IPS-15b (cell line): ENCODE measurements around the gene NHSL2.

ENCODE experiments used
- H3K27me3 ChIP-seq: one replicate; pipeline ENCODE4 v1.6.1; 2013; ENCODE audit warnings: low read length; ENCODE audit not compliant: control insufficient read depth, insufficient read depth
- H3K36me3 ChIP-seq: one replicate; pipeline ENCODE4 v1.6.1; 2013; ENCODE audit warnings: low read length; ENCODE audit not compliant: control insufficient read depth, insufficient read depth
- H3K4me1 ChIP-seq: one replicate; pipeline ENCODE4 v1.6.1; 2013; ENCODE audit warnings: mild to moderate bottlenecking, low read length; ENCODE audit not compliant: control insufficient read depth, insufficient read depth
- H3K4me3 ChIP-seq: one replicate; pipeline ENCODE4 v1.5.1; 2013; ENCODE audit warnings: low read depth, low read length
- H3K9ac ChIP-seq: one replicate; pipeline ENCODE4 v1.6.1; 2013; ENCODE audit warnings: low read depth, mild to moderate bottlenecking, low read length
- H3K9me3 ChIP-seq: one replicate; pipeline ENCODE4 v1.6.1; 2013; ENCODE audit warnings: mild to moderate bottlenecking, low read length; ENCODE audit not compliant: control insufficient read depth, insufficient read depth

NHSL2 gene

DNA sequence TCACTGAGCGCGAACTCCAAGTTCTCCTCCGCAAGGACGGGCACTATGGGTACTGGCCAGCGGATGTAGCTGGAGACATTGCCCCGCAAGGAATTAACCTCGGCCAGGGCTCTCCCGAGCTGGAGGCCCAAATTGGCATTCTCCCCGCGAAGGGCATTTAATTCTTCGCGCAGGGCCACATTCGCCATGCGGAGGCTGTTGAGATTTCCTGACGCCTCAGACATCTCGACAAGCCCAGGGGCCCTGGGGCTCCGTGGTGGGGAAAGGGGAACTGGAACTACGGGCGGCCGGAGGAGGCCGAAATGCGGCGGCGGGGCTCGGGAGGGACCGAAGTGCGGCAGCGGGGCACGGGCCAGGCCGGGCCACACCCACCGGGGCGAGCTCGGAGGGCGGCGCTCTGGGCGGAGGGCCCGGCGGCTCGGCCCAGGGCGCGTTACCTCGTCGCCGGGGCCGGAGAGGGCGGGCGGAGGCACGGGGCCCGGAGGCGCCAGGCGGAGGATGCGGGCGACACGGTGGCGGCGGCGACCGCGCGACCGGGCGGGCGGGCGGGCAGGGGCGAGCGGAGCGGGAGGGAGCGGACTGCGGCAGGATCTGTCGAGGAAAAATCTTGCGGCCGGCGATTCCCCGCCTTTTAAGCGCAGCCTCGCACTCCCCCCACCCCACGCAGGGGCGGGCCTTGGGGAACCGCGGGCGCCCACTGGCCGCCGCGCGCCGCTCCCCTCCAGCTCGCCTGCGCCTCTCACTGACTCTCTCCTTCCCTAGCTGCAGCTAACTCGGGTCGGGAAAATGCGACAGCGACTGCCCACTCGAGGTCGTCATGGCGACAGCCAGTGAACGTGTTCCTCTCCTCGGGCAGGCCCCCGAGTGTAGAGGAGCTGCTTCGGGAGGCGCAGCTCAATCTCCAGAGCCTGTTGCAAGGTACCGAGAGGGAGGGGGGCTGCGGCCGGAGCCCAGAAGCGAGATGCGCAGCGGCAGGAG lies 221.0 kb downstream of the NHSL2 start, which contains the start of gene RTL5:
RTL5 (minus strand) TSS at position 599 of the 978 bp plus-strand sequence.
- Histone ChIP-seq H3K36me3 (no peaks in the 10 kb centered on the region), H3K27me3 (peaks cover 60% of the 10 kb centered on the region), H3K4me3 (peak within 1 kb of the TSS; percentile 43), H3K4me1 (peaks cover 4% of the 10 kb centered on the region), H3K9ac (no peak within 1 kb of the TSS), H3K9me3 (peaks cover 4% of the 10 kb centered on the region)

DNA sequence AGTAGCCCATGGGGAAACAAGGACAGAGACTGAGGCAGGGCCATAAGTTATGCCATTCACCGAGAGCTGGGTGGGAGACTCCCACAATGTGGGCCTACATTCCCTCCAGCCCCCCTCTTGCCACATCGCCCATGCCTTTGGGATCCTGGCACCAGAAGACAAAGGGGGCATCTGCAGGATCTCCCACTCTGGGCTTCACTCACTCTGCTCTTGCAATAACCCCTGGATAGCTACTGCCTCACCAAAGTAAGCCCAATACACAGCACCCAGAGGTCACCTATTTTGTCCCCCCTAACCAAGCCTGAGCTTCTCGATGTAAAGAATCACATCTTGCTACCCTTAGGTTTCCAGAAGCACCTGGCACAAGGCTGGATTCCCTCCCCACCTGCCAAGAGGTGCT lies 221.8 kb downstream of the NHSL2 start:
- Histone ChIP-seq H3K36me3 (no peaks in the 10 kb centered on the region), H3K9ac (no peak overlapping the region), H3K4me1 (peaks cover 4% of the 10 kb centered on the region), H3K4me3 (peak overlapping the region; percentile 32), H3K27me3 (peaks cover 53% of the 10 kb centered on the region), H3K9me3 (peaks cover 2% of the 10 kb centered on the region)

DNA sequence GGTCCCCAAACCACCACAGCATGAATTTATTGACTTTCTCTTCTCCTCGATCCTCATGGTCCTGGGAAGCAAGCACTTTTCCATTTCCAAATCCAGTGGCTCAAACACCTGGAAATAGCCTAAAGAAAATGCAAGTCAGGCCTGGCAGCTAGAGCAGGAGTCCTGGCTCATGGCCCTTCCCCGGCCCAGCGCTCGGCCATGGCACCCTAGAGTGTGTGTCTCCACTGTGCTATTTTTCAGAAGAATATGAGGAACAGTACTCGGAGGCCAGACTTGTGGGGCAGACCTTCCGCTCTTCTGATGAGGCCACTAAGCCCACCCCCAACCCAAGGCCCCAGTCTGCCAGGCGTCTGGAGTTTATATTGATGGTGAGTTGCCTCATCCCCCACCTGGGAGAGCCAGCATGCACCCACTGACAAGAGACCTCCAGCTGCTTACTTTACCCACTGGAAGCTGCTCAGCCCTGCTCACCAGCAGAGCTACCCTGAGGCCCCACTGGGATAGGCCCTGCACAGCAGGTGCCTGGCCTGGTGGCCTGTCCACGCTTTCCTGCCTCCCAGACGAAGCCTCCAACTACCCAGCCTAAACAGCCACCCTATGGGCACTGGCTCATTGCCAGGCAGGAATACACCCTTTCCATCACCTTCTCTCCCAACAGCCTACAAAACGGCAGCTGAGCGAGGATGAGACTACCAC lies 223.4 kb downstream of the NHSL2 start:
- H3K9me3 ChIP-seq = peaks cover 6% of the 10 kb centered on the region
- H3K27me3 ChIP-seq = peaks cover 39% of the 10 kb centered on the region
- H3K4me1 ChIP-seq = peaks cover 2% of the 10 kb centered on the region
- H3K36me3 ChIP-seq = no peaks in the 10 kb centered on the region
- no peak overlapping the region for H3K4me3 ChIP-seq
- H3K9ac ChIP-seq = no peak overlapping the region

DNA sequence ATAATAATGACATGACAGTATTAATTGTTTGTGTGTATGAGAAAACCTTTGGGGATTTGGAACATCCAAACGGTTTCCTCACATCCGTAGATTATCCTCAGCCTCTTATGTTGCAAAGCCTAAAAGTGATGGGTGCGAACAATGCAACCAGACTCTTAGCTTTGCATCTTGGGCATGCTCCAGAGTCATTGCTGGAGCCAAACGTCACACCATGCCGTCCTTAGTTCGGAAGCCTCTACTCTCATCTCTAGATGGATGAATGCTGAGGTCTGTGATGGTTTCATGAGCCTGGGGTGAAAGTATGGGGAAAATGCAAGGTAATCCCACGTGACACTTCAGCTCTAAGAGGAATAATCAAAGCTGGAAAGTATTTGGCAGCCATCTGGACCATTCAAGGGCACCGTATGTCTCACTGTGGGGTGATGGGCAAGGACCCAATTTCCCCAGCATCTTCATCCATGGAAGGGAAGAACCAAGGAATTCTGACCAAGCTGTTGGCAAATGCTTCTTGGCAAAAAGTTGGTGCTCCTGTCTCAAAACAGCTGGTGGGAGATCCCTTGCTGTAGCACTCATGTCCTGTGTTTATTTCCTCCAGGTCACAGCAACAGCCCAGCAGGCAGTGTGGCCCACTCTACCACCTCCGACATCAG lies 227.3 kb downstream of the NHSL2 start:
- no peak overlapping the region for H3K9ac ChIP-seq
- H3K4me1 ChIP-seq = no peaks in the 10 kb centered on the region
- H3K36me3 ChIP-seq = peaks cover 3% of the 10 kb centered on the region
- H3K27me3 ChIP-seq = peaks cover 8% of the 10 kb centered on the region
- no peak overlapping the region for H3K4me3 ChIP-seq
- peaks cover 4% of the 10 kb centered on the region for H3K9me3 ChIP-seq

DNA sequence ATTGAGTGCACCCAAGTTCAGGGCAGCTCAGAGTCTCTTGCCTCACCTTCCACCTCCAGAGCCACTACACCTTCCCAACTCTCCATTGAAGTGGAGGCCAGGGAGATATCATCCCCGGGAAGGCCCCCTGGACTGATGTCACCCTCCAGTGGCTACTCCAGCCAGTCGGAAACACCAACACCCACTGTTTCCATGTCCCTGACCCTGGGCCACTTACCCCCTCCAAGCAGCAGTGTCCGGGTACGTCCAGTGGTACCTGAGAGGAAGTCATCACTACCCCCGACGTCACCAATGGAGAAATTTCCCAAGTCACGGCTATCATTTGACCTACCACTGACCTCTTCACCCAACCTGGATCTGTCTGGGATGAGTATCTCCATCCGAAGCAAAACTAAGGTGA lies 228.9 kb downstream of the NHSL2 start:
- no peaks in the 10 kb centered on the region for H3K27me3 ChIP-seq
- H3K9me3 ChIP-seq = peaks cover 4% of the 10 kb centered on the region
- H3K9ac ChIP-seq = no peak overlapping the region
- H3K4me1 ChIP-seq = no peaks in the 10 kb centered on the region
- H3K36me3 ChIP-seq = peaks cover 5% of the 10 kb centered on the region
- H3K4me3 ChIP-seq = no peak overlapping the region

DNA sequence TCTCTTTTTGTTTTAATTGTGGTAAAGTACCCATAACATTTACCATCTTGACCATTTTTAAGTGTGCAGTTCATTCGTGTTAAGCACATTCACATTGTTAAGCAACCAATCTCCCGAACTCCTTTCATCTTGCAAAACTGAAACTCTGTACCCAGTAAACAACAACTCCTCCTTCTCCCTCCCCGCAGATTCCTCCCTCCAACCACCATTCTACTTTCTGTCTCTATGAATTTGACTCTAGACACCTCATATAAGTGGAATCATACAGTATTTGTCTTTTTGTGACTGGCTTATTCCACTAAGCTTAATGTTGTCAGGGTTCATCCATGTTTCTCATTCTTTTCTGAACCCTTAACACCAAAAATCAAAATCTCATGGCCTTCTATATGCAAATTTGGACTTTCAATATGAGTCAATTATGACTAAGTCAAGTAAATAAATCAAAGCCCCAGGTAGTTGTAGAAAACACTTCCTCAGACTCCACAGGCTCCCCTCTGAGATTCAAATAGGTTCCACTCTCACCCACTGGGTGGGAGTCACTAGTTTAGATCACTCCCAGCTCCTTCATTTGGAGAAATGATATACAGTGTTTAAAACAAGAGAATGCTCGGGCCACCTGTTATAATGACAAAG lies 230.8 kb downstream of the NHSL2 start:
- H3K36me3 ChIP-seq = peaks cover 5% of the 10 kb centered on the region
- no peak overlapping the region for H3K9ac ChIP-seq
- H3K27me3 ChIP-seq = no peaks in the 10 kb centered on the region
- peaks cover 6% of the 10 kb centered on the region for H3K9me3 ChIP-seq
- no peaks in the 10 kb centered on the region for H3K4me1 ChIP-seq
- no peak overlapping the region for H3K4me3 ChIP-seq

DNA sequence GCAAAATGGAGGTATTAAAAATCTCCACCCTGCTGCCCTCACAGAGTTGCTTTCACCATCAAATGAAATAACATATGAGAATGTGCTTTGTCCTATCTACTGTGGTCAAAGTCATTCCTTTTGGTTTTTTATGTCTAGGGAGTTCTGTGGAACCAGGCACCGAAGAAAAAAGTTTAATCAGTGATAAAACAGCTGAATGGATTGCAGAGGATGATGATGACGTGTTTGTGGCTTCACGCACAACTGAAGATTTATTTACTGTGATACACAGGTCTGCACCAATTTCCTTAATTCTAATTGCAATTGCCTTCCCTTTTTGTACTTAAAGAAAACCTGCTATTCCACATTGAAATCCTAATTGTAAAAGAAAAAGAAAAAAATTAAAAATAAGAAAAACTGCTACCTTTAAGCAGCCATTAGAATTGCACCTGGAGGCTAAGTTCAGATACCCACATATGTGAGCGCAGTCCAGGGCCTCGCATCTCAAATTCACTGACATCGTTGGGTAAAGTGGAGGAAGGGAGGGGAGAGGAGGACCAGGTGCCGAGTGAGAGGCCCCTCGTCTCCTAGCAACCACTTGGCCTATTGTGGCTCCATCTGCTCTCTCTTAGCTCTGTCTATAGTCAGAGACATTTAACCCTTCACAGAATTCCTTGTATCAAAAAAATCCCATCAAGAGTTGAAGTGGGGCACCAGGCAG lies 231.6 kb downstream of the NHSL2 start:
- Histone ChIP-seq H3K9ac (no peak overlapping the region), H3K9me3 (peaks cover 6% of the 10 kb centered on the region), H3K36me3 (peaks cover 5% of the 10 kb centered on the region), H3K4me1 (no peaks in the 10 kb centered on the region), H3K4me3 (no peak overlapping the region), H3K27me3 (no peaks in the 10 kb centered on the region)

DNA sequence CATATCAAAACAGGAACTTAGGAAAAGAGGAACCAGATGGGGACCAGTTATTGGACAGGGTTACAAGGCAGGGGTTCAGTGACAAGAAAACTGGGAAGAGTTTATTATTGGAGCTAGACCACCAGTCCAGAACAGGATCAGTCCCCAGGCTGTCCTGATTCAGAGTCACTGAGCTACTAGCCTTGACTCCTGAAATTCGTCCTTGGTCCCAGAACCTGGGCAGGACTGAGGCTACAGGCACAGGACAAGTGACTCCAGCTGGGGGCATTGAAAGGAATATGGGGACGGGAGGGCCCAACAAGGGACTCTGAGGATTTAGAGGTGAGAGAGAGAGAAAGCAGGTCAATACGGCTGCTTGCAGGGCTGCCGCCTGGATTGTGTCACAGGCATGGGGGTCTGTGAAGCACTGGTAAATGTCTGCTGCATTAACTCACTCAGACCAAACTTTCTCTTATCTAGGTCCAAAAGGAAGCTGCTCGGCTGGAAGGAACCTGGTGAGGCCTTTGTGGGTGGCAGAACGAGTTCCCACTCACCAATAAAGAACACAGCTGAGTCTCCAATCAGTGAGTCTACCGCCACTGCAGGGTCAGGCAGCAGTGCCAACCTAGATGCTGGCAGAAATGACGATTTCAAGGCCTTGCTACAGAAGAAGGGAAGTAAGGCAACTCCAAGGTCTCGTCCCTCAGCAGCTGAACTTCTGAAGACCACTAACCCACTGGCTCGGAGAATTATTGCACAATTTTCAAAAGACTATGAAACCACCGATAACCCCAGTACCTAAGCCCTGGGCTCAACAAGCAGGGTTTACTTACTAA lies 232.4 kb downstream of the NHSL2 start:
- no peaks in the 10 kb centered on the region for H3K27me3 ChIP-seq

DNA sequence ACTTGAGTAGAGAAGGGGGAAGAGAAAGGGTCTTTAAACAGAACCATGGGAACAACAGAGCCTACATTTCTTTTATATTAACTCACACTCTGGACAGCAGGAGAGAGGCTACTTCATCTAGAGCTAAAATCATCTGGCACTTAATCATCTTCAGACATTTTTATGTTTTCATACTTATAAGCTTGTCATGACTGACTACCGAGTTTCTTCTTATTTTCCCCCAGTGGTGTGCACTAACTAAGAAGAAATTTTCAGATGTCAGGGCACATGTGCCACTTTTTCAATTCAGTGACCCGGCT lies 232.9 kb downstream of the NHSL2 start:
- Histone ChIP-seq H3K4me3 (no peak overlapping the region), H3K36me3 (peaks cover 5% of the 10 kb centered on the region)

More for the DNA sequence above, 232.4 kb downstream of the NHSL2 start:
- peaks cover 5% of the 10 kb centered on the region for H3K36me3 ChIP-seq
- no peak overlapping the region for H3K4me3 ChIP-seq
- H3K4me1 ChIP-seq = no peaks in the 10 kb centered on the region
- peaks cover 6% of the 10 kb centered on the region for H3K9me3 ChIP-seq
- H3K9ac ChIP-seq = no peak overlapping the region

DNA sequence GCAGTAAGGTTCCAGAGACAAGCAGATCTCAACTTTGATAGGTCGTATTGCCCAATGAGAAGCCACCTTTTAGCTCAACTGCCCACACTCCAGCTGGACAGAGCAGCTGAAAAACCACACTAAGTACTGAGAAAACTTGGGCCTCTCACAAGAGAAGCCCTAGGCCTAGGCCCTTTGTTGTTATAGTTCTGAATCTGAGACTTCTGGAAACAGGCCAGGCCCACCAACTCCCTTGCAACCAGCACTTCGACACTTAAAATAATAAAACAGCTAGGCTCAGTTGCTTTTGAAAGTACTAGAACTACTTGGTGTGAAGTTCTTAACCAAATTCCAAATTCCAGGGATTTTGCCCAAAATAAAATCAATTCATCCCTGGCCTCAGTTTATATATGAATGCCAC lies 234.5 kb downstream of the NHSL2 start:
- no peak overlapping the region for H3K9ac ChIP-seq
- H3K9me3 ChIP-seq = peaks cover 2% of the 10 kb centered on the region
- H3K27me3 ChIP-seq = no peaks in the 10 kb centered on the region

More for the DNA sequence above, 232.9 kb downstream of the NHSL2 start:
- no peaks in the 10 kb centered on the region for H3K4me1 ChIP-seq
- H3K9ac ChIP-seq = no peak overlapping the region
- H3K9me3 ChIP-seq = peaks cover 3% of the 10 kb centered on the region
- no peaks in the 10 kb centered on the region for H3K27me3 ChIP-seq

More for the DNA sequence above, 234.5 kb downstream of the NHSL2 start:
- Histone ChIP-seq H3K36me3 (peaks cover 2% of the 10 kb centered on the region), H3K4me3 (no peak overlapping the region), H3K4me1 (no peaks in the 10 kb centered on the region)
